ENCODE measurements around the gene MGST3.
"Not testable (repeated sequence)": the region's sequence is repeated elsewhere in the genome, so short reads cannot be mapped to it uniquely, and the experiment has no call there.

The MGST3 gene

GRCh38 chr1:165686971-165687433 is 56.0 kb downstream of the MGST3 start:
- FAIRE-seq (peak; percentile 74), DNase-seq (ENCODE audit: insufficient read length) (no peak)
- TF ChIP-seq POLR2AphosphoS5 (IDR thresholded peaks at IDR 0.05; ENCODE audit: low read depth, low read length) (no peak), TAF1 (IDR thresholded peaks at IDR 0.05; ENCODE audit: borderline replicate concordance, low read depth, low read length) (no peak), POLR2A (IDR thresholded peaks at IDR 0.05; ENCODE audit: low read depth, low read length) (no peak)

- FAIRE-seq (no peak), DNase-seq (ENCODE audit: insufficient read length) (no peak)
- TF ChIP-seq TAF1 (IDR thresholded peaks at IDR 0.05; ENCODE audit: borderline replicate concordance, low read depth, low read length) (no peak), POLR2AphosphoS5 (IDR thresholded peaks at IDR 0.05; ENCODE audit: low read depth, low read length) (no peak), POLR2A (IDR thresholded peaks at IDR 0.05; ENCODE audit: low read depth, low read length) (no peak)
Measured at GRCh38 chr1:165688046-165688445, 57.0 kb downstream of the MGST3 start.

- no peak for FAIRE-seq
- no peak for DNase-seq (ENCODE audit: insufficient read length)
- TF ChIP-seq POLR2AphosphoS5 (IDR thresholded peaks at IDR 0.05; ENCODE audit: low read depth, low read length) (no peak), TAF1 (IDR thresholded peaks at IDR 0.05; ENCODE audit: borderline replicate concordance, low read depth, low read length) (no peak), POLR2A (IDR thresholded peaks at IDR 0.05; ENCODE audit: low read depth, low read length) (no peak)
Measured at GRCh38 chr1:165695031-165695430, 64.0 kb downstream of the MGST3 start.

- DNase-seq (ENCODE audit: insufficient read length) (no peak), FAIRE-seq (no peak)
- no peak for TF ChIP-seq POLR2A (IDR thresholded peaks at IDR 0.05; ENCODE audit: low read depth, low read length)
- no peak for TF ChIP-seq POLR2AphosphoS5 (IDR thresholded peaks at IDR 0.05; ENCODE audit: low read depth, low read length)
- TF ChIP-seq TAF1 (IDR thresholded peaks at IDR 0.05; ENCODE audit: borderline replicate concordance, low read depth, low read length): no peak
Measured at GRCh38 chr1:165696625-165697100, 65.6 kb downstream of the MGST3 start.

GRCh38 chr1:165697491-165697880 is 66.5 kb downstream of the MGST3 start:
- TF ChIP-seq POLR2AphosphoS5 (IDR thresholded peaks at IDR 0.05; ENCODE audit: low read depth, low read length) (no peak), TAF1 (IDR thresholded peaks at IDR 0.05; ENCODE audit: borderline replicate concordance, low read depth, low read length) (no peak), POLR2A (IDR thresholded peaks at IDR 0.05; ENCODE audit: low read depth, low read length) (no peak)
- FAIRE-seq (no peak), DNase-seq (ENCODE audit: insufficient read length) (no peak)

- DNase-seq (ENCODE audit: insufficient read length) (peak; percentile 76), FAIRE-seq (no peak)
- TF ChIP-seq TAF1 (IDR thresholded peaks at IDR 0.05; ENCODE audit: borderline replicate concordance, low read depth, low read length): peak; percentile 83
- TF ChIP-seq POLR2A (IDR thresholded peaks at IDR 0.05; ENCODE audit: low read depth, low read length): peak; percentile 95
- peak; percentile 88 for TF ChIP-seq POLR2AphosphoS5 (IDR thresholded peaks at IDR 0.05; ENCODE audit: low read depth, low read length)
Measured at GRCh38 chr1:165697881-165698760, 67.1 kb downstream of the MGST3 start, which contains the start of gene ALDH9A1. Gene ALDH9A1, minus strand, starts transcription at chr1:165698562. Its CDS starts 4 bp downstream, at chr1:165698558.

GRCh38 chr1:165698761-165699052 is 67.7 kb downstream of the MGST3 start:
- TF ChIP-seq TAF1 (IDR thresholded peaks at IDR 0.05; ENCODE audit: borderline replicate concordance, low read depth, low read length) (no peak; the same call in 1 of the 2 replicates), POLR2A (IDR thresholded peaks at IDR 0.05; ENCODE audit: low read depth, low read length) (no peak), POLR2AphosphoS5 (IDR thresholded peaks at IDR 0.05; ENCODE audit: low read depth, low read length) (no peak)
- peak; percentile 88 for FAIRE-seq

GRCh38 chr1:165699577-165699976 is 68.5 kb downstream of the MGST3 start:
- DNase-seq (ENCODE audit: insufficient read length) (no peak), FAIRE-seq (no peak)
- TF ChIP-seq POLR2AphosphoS5 (IDR thresholded peaks at IDR 0.05; ENCODE audit: low read depth, low read length) (no peak), TAF1 (IDR thresholded peaks at IDR 0.05; ENCODE audit: borderline replicate concordance, low read depth, low read length) (no peak), POLR2A (IDR thresholded peaks at IDR 0.05; ENCODE audit: low read depth, low read length) (no peak)

More at GRCh38 chr1:165698761-165699052, 67.7 kb downstream of the MGST3 start:
- DNase-seq (ENCODE audit: insufficient read length): no peak

- not testable (repeated sequence) for FAIRE-seq
Measured at GRCh38 chr1:165701922-165702321, 70.9 kb downstream of the MGST3 start.

GRCh38 chr1:165703648-165704047 is 72.6 kb downstream of the MGST3 start:
- DNase-seq (ENCODE audit: insufficient read length) (no peak), FAIRE-seq (no peak)
- no peak for TF ChIP-seq TAF1 (IDR thresholded peaks at IDR 0.05; ENCODE audit: borderline replicate concordance, low read depth, low read length)
- TF ChIP-seq POLR2A (IDR thresholded peaks at IDR 0.05; ENCODE audit: low read depth, low read length): no peak
- TF ChIP-seq POLR2AphosphoS5 (IDR thresholded peaks at IDR 0.05; ENCODE audit: low read depth, low read length): no peak

More at GRCh38 chr1:165701922-165702321, 70.9 kb downstream of the MGST3 start:
- not testable (repeated sequence) for DNase-seq (ENCODE audit: insufficient read length)

All from GM12892 (cell line).